Brain microvascular endothelial cell (primary cell): ENCODE measurements around the gene ALDH5A1.

ENCODE experiments used
- DNase-seq: peaks from one replicate; pipeline ENCODE4 v3.0.0-alpha.2; 2020
- H3K27ac ChIP-seq: fragments of 250-450 bp; sonication (Bioruptor Pico); 2 replicates; pipeline ENCODE4 v1.5.1; 2020; ENCODE audit warnings: mild to moderate bottlenecking, moderate library complexity
- H3K27me3 ChIP-seq: fragments of 250-450 bp; sonication (Bioruptor Pico); replicated peaks from 2 replicates; pipeline ENCODE4 v1.5.1; 2020; ENCODE audit warnings: mild to moderate bottlenecking
- H3K36me3 ChIP-seq: fragments of 250-450 bp; sonication (Bioruptor Pico); replicated peaks from 2 replicates; pipeline ENCODE4 v1.5.1; 2020; ENCODE audit warnings: mild to moderate bottlenecking
- H3K4me3 ChIP-seq: 2 replicates; pipeline ENCODE4 v1.5.1; 2011; ENCODE audit warnings: low read depth, mild to moderate bottlenecking, control low read depth, low read length, moderate library complexity
- in situ Hi-C: cut with HindIII; loops from 2 replicates; pipeline ENCODE4 v1.10.0; 2017; ENCODE audit warnings: low sequenced_read_pairs, low pct_ligation_motif_present
- TF ChIP-seq, protein P1 (sequence below): IDR thresholded peaks from 2 replicates; pipeline ENCODE4 v1.5.1; 2011; ENCODE audit warnings: low read depth, mild to moderate bottlenecking, moderate library complexity, low read length, control low read depth, inconsistent platforms; ENCODE audit errors: missing control alignments

The ALDH5A1 gene

DNA sequence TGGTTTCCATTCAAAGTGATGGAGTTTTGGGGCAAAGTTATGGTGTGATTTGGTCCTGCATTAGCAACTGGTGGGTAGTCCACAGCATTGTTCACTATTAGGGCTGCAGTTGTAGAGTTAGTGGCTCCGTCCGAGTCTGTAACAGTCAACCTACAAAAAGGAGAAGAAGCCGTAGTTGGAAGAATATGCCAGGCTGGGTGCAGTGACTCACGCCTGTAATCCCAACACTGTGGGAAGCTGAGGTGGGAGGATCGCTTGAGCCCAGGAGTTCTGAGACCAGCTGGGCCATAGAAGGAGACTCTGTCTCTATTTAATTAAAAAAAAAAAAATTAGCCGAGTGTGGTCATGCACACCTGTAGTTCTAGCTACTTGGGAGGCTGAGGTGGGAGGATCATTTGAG lies 81.7 kb downstream of the ALDH5A1 start:
- Histone ChIP-seq H3K4me3 (no peak overlapping the region), H3K27ac (no peak overlapping the region), H3K36me3 (no peaks in the 10 kb centered on the region), H3K27me3 (peaks cover 2% of the 10 kb centered on the region)
- DNase-seq: no peak
- TF ChIP-seq, protein P1, sequence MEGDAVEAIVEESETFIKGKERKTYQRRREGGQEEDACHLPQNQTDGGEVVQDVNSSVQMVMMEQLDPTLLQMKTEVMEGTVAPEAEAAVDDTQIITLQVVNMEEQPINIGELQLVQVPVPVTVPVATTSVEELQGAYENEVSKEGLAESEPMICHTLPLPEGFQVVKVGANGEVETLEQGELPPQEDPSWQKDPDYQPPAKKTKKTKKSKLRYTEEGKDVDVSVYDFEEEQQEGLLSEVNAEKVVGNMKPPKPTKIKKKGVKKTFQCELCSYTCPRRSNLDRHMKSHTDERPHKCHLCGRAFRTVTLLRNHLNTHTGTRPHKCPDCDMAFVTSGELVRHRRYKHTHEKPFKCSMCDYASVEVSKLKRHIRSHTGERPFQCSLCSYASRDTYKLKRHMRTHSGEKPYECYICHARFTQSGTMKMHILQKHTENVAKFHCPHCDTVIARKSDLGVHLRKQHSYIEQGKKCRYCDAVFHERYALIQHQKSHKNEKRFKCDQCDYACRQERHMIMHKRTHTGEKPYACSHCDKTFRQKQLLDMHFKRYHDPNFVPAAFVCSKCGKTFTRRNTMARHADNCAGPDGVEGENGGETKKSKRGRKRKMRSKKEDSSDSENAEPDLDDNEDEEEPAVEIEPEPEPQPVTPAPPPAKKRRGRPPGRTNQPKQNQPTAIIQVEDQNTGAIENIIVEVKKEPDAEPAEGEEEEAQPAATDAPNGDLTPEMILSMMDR: no peak
- in situ Hi-C loops: no loop called here

DNA sequence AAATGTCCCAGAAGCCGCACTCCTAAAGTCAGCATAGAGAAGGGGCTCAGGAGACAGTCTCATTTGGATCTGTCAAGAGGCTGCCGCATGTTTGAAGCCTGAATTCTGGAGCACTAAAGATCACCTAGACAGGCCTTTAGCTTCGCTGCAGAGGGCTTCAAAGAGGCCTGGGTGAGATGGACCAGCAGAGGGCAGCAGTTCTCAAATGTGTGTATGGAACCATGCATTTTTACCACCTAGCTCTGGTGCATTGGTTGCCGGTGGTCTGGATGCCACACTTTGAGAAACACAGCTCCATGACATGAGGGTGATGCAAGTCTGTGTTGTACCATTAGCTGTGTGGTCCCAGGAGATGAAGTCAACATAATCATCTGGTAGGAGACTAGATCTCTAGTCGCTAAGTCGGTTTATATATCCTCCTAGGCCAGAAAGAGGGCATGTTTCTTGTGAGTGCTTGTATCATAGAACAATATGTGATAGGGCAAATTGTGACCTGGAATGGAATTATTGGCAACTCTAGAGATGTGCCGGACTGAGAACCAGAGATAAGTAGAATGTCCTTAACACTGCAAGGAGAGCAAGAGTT lies 86.4 kb downstream of the ALDH5A1 start:
- H3K36me3 ChIP-seq: no peaks in the 10 kb centered on the region
- peaks cover 2% of the 10 kb centered on the region for H3K27me3 ChIP-seq
- in situ Hi-C loops: no loop called here
- DNase-seq: peak; percentile 69
- no peak overlapping the region for H3K4me3 ChIP-seq
- TF ChIP-seq, protein P1: peak; percentile 95
- H3K27ac ChIP-seq: no peak overlapping the region

DNA sequence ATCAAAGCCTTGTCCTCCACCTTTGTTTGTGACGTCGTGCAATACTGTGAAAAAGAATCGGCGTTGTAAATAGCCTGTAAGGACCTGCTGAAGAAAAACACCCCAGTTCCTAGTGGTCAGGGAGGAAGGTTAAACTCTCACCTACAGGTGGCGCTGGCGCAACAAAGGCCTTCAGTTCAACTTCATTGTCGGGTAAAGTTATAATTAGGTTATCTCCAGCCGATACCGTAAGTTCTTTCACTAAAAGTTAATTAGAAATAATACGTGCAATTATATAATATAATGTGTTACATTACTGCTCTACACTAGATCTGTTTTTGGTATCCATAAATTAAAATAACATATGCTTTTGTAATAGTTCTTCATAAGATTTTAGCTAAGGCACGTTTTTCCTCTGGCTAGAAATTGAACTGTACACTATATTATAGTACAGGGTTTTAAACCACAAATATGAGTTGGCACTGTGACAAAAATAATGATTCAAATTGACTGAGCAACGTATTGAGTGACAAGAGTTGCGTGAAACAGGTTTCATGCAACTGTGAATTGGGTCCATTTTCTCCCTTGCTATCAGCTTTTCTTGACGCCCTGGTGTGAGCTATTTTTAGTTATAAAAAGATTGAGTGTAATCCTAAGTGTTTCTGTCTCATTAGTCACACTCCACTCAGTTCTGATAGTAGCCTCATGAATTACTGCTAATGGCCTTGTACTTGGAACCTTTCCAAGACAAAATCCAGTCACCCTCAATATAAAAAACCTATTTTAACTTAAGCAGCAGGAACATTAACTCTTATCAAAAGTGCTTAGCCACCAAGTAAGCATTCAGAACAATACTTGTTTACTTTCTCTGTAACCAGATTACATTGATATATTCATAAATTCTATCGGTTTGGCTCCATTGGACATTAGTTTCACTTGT lies 89.0 kb downstream of the ALDH5A1 start:
- H3K27ac ChIP-seq: no peak overlapping the region
- TF ChIP-seq, protein P1: peak; percentile 80
- H3K36me3 ChIP-seq: no peaks in the 10 kb centered on the region
- peak; percentile 33 for DNase-seq
- peaks cover 2% of the 10 kb centered on the region for H3K27me3 ChIP-seq
- in situ Hi-C loops: no loop called here
- H3K4me3 ChIP-seq: no peak overlapping the region

DNA sequence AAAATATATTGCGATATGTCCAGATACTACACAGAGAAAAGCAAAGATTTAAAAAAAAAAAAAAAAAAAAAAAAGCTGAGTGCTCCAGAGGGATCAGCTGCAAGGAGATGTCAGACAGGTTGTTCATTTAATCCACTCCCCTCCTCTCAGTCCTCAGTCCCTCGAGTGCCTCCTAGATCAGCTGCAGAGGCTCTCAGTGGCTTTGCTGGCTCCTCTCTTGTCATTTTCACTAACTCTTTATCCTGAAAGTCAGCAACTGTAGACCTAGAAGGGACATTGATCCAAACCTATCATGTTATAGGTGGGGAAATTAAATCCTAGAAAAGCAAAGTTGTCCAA lies 89.6 kb downstream of the ALDH5A1 start:
- TF ChIP-seq, protein P1: no peak
- H3K27me3 ChIP-seq: no peaks in the 10 kb centered on the region
- no peaks in the 10 kb centered on the region for H3K36me3 ChIP-seq
- in situ Hi-C loops: no loop called here
- H3K4me3 ChIP-seq: no peak overlapping the region
- no peak for DNase-seq
- no peak overlapping the region for H3K27ac ChIP-seq
